ENCODE measurements around the gene PRDX3. TPM values are rescaled to one million over a fixed set of nuclear protein-coding genes. Genes with fewer than 3 reads are reported as not detected.

Gene PRDX3
- polyA plus RNA-seq, 1 donor (not counting 4 experiments of a cell fraction or from before 2014, with no cell fraction given): 304 TPM

- H3K9me3 ChIP-seq (ENCODE audit: control insufficient read depth, low read depth, low read length): no peaks in the 10 kb centered on the region
- FAIRE-seq (no peak), DNase-seq (ENCODE audit: low read depth, low spot score) (no peak)
- no peaks in the 10 kb centered on the region for H3K27me3 ChIP-seq (ENCODE audit: control insufficient read depth, extremely low read depth, insufficient read depth, low read length)
- H3K79me2 ChIP-seq (ENCODE audit: control insufficient read depth, insufficient read depth, low read length): no peaks in the 10 kb centered on the region
- H3K36me3 ChIP-seq (ENCODE audit: control insufficient read depth in 2 of 2, extremely low read depth in 1 of 2, insufficient read depth in 2 of 2, low read length in 2 of 2): peaks cover 0 to 15% of the 10 kb centered on the region in 2 experiments
- H3K9me1 ChIP-seq (ENCODE audit: control insufficient read depth, extremely low read depth, insufficient read depth, low read length): no peaks in the 10 kb centered on the region
- no peak overlapping the region for H3K27ac ChIP-seq (ENCODE audit: control insufficient read depth, insufficient read depth, low read length)
- H2AFZ ChIP-seq (ENCODE audit: control insufficient read depth, low read length): no peak overlapping the region
- no peaks in the 10 kb centered on the region for H4K20me1 ChIP-seq (ENCODE audit: control insufficient read depth, extremely low read depth, insufficient read depth, low read length)
- H3K4me1 ChIP-seq (ENCODE audit: control insufficient read depth, extremely low read depth, insufficient read depth, low read length): no peaks in the 10 kb centered on the region
- H3K9ac ChIP-seq (ENCODE audit: control insufficient read depth, extremely low read depth, insufficient read depth, low read length): no peak overlapping the region
- no peak for TF ChIP-seq CTCF (optimal IDR thresholded peaks at IDR 0.05 in 1 of 3, IDR thresholded peaks at IDR 0.05 in 1 of 3, conservative IDR thresholded peaks at IDR 0.05 in 1 of 3; ENCODE audit: extremely low read depth in 1 of 3, insufficient read depth in 2 of 3, low read length in 3 of 3)
- TF ChIP-seq EZH2 (IDR thresholded peaks at IDR 0.05; ENCODE audit: low read length): no peak
- H3K4me3 ChIP-seq (ENCODE audit: control insufficient read depth in 2 of 3, extremely low read depth in 1 of 3, insufficient read depth in 2 of 3, low read depth in 1 of 3, low read length in 3 of 3): no peak overlapping the region
- dilution Hi-C loops (cut with MboI; ENCODE audit: extremely low pct_ligation_motif_present, low sequenced_read_pairs): no loop called here
- no peak overlapping the region for H3K4me2 ChIP-seq (ENCODE audit: control insufficient read depth, extremely low read depth, insufficient read depth, low read depth, low read length)
Observed at GRCh38 chr10:119125942-119126341, 52.7 kb downstream of the PRDX3 start.

- no peak for FAIRE-seq
- no peak for DNase-seq (ENCODE audit: low read depth, low spot score)
- no peaks in the 10 kb centered on the region for H3K9me1 ChIP-seq (ENCODE audit: control insufficient read depth, extremely low read depth, insufficient read depth, low read length)
- no peak overlapping the region for H3K27ac ChIP-seq (ENCODE audit: control insufficient read depth, insufficient read depth, low read length)
- no peak overlapping the region for H3K4me2 ChIP-seq (ENCODE audit: control insufficient read depth, extremely low read depth, insufficient read depth, low read depth, low read length)
- H4K20me1 ChIP-seq (ENCODE audit: control insufficient read depth, extremely low read depth, insufficient read depth, low read length): no peaks in the 10 kb centered on the region
- H3K36me3 ChIP-seq (ENCODE audit: control insufficient read depth in 2 of 2, extremely low read depth in 1 of 2, insufficient read depth in 2 of 2, low read length in 2 of 2): peaks cover 12 to 13% of the 10 kb centered on the region in 2 experiments
- TF ChIP-seq EZH2 (IDR thresholded peaks at IDR 0.05; ENCODE audit: low read length): no peak
- TF ChIP-seq CTCF (optimal IDR thresholded peaks at IDR 0.05 in 1 of 3, IDR thresholded peaks at IDR 0.05 in 1 of 3, conservative IDR thresholded peaks at IDR 0.05 in 1 of 3; ENCODE audit: extremely low read depth in 1 of 3, insufficient read depth in 2 of 3, low read length in 3 of 3): no peak
- no peaks in the 10 kb centered on the region for H3K4me1 ChIP-seq (ENCODE audit: control insufficient read depth, extremely low read depth, insufficient read depth, low read length)
- H3K9ac ChIP-seq (ENCODE audit: control insufficient read depth, extremely low read depth, insufficient read depth, low read length): no peak overlapping the region
- dilution Hi-C loops (cut with MboI; ENCODE audit: extremely low pct_ligation_motif_present, low sequenced_read_pairs): no loop called here
- no peak overlapping the region for H2AFZ ChIP-seq (ENCODE audit: control insufficient read depth, low read length)
- no peak overlapping the region for H3K4me3 ChIP-seq (ENCODE audit: control insufficient read depth in 2 of 3, extremely low read depth in 1 of 3, insufficient read depth in 2 of 3, low read depth in 1 of 3, low read length in 3 of 3)
- H3K27me3 ChIP-seq (ENCODE audit: control insufficient read depth, extremely low read depth, insufficient read depth, low read length): no peaks in the 10 kb centered on the region
- H3K79me2 ChIP-seq (ENCODE audit: control insufficient read depth, insufficient read depth, low read length): no peaks in the 10 kb centered on the region
- no peaks in the 10 kb centered on the region for H3K9me3 ChIP-seq (ENCODE audit: control insufficient read depth, low read depth, low read length)
Observed at GRCh38 chr10:119120875-119121274, 57.7 kb downstream of the PRDX3 start.
